ENCODE results near the gene SPATA33.
A peak's percentile ranks its signal among the peaks of the same experiment; 100 is the strongest.

Gene SPATA33

GRCh38 chr16:89711601-89712273 is 54.1 kb downstream of the SPATA33 start:
- peak; percentile 54 for DNase-seq

GRCh38 chr16:89712274-89712781 is 54.7 kb downstream of the SPATA33 start:
- no peak for DNase-seq

- no peak for DNase-seq
These were observed 58.9 kb downstream of the SPATA33 start for GRCh38 chr16:89716493-89716892.

GRCh38 chr16:89716916-89717687 is 59.5 kb downstream of the SPATA33 start:
- DNase-seq: no peak

- no peak for DNase-seq
These were observed 60.3 kb downstream of the SPATA33 start for GRCh38 chr16:89717688-89718505.
